GM20431 (cell line): ENCODE results near the gene CAMK2B.

Source experiments
- in situ Hi-C: fragments of 300-500 bp; cut with MseI, MboI; formaldehyde crosslinking; loops from one replicate; pipeline ENCODE4 v1.15.0; 2020; ENCODE audit warnings: low sequenced_read_pairs; ENCODE audit not compliant: unreplicated experiment

The CAMK2B gene

DNA sequence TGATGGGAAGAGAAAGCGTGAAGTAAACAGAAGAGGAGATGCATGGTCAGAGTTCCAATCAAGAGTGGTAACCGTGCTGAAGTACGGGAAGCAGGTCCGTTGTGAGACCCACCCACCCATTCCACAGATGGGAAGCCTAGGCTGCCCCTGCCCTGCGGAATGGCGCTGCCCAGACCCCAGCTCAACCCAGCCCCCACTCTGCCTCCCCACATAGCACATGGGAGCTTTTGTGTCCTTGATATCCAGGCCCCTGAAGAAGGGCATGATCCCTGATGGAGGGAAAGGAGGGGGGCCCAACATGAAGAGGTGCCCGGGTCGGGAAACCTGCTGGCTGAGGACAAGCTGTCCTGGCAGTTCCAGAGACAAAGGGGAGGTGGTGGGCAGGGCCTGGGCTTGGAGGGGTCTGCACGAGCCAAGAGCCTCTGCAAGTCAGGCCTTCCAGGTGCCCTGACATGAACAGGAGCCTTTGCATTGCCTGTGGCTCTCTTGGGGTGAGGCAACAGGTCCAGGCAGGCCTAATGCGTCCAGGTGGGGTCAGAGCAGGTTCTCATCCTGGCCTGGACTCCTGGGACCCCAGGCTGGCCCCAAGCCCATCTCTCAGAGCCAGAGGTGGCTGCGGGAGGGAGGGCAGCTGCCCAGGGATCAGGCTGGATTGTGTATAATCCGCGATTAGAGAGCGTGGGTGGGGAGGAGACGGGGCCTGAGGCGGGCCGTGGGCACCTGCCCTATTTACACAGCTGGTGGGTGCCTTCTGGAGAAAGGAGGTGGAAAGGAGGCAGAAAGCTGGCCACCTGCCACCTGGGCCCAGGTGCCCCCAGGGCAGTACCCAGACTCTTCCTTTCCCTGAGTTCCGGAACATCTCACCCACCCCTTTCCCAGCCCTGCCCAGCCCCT, 101.1 kb downstream of the CAMK2B start:
- in situ Hi-C loops = no loop called here

DNA sequence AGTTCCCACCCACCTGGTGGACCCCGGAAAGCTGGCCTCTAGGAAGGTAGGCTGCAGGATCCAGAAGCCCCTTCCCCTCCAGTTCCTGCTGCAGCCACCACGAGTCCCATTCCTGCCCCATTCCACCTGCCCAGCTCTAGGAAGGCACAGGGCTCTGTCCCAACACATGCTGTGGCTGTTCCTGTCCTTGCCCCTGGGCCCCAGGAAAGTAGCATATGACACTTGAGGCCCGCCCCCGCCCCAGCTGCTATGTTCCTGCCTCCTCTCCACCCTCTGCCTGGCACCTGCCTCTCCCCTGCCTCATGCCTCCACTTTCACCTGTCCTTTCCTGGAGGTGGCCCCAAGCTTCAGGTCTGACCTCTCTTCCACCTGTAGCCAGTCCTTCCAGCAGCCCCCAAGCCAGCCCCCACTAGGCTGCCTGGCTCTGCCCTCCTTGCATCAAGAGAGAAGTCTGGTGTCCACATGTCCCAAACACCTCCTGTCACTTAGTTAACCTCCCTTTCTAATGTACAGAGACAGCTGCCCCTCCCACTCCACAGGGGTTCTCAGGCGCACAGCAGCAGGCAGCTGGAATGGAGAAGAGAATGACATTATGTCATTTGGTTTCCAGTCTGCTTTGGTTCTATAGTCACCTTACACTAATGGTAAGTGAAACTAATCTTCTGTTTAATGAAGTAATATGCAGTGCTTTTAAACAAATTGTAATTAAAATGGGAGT, 101.9 kb downstream of the CAMK2B start:
- in situ Hi-C loops = no loop called here

DNA sequence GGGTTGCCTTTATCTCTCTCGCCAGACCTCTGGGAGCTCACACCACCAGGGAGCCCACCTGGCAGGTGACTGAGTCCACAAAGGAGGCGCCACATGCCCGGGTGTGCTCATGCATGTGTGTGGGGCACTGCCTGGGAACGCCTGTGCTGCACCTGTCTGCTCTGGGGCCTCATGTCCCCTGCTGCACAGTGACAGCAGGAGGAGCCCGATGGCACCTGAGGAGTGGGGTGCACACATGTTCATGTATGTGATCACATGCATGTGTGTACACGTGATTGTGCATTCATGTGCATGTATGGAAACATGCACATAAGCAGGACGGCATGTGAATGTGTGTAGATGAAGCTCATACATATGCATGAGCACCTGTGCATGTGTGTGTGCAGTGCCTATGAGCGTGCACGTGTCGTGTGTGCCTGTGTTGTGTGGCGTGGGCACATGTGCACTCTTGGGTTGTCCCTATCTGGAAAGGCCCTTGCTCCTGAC, 102.6 kb downstream of the CAMK2B start:
- in situ Hi-C loops = no loop called here

DNA sequence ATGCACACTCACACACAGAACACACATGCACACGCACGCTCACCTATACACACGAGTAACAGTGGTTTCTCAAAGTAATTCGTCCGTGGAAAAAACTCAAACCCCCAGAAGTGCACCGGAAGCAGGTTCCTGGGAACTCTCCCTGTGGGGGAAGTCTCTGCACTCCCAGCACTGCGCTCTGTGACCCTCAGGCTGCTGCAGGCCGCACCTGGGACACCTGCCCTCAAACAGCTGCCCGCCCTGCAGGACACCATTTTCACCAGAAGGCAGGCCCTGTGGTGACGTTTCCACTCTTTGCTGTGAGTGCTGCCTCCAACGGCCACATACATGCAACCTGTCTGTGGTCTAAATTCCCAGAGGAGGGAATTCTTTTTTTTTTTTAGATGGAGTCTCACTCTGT, 103.3 kb downstream of the CAMK2B start:
- in situ Hi-C loops = no loop called here

DNA sequence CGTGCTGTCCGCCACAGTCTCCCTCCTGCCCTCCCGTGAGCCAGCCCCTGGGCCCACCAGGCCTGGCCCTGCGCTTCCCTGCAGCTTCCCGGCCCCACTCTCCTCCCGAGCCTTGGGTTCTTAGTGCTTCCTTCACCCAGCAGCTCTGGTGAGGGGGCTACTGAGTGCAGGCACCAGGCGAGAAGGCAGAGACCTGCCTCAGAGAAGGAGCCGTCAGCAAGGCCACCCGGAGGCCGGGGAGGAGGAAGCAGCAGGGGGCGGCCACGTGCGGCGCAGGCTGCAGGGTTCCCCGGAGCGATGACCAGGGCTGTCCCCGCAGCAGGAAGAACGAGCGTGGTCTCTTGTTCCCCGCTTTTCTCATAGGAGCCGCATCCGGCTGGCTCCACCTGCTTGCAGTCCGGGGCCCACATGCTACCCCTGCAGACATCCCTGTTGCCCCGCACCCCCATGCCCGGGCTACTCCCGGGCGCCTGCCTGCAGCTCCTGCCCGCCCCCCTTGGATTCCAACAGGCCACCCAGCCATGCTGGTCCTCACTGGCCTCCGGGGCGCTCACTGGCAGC, 104.1 kb downstream of the CAMK2B start:
- in situ Hi-C loops = no loop called here

DNA sequence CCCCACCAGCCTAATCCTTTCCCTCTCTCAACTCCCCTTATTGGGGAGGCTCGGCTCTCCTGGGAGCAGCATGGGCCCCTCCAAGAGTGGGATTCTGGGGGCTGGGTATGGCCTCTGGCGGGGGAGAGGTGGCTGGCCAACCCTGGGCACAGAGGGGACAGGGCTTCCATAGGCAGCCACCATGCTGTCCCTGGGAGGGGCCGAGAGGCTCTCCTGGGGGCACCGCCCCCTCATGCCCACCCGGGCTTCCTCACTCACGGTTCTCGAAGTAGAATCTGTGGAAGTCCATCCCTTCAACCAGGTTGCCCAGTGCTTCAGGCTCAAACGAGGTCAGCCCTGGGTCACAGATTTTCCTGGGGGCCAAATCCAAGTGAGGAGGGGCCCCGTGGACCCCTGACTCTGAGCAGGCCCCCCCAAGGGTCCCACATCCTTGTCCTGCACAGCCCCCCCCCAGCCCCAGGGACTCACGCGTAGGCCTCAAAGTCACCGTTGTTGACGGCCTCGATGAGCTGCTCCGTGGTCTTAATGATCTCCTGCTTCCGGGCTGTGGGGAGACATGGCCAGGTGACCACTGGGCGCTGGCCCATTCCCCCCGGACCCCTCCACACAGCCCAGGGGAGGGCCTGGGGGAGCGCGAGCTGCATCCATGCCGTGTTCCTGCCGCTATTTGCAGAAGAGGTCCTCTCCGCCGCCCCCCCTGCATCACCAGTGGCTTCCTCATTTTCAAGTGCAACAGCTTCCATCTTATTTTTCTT, 104.9 kb downstream of the CAMK2B start:
- in situ Hi-C loops = no loop called here

DNA sequence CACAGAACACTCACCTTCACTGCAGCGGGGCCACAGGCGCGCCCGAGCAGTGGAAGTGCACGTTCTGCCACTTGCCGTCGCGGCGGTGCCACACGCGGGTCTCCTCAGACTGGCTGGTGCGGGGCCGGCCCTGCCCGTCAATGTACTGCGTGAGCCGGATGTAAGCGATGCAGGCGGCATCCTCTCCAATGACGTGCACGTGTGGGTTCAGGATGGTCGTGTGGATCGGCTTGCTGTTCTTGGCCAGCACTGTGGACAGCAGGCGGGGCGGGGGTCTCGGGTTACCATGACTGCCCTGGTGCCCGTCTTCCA, 105.4 kb downstream of the CAMK2B start:
- in situ Hi-C loops = no loop called here

DNA sequence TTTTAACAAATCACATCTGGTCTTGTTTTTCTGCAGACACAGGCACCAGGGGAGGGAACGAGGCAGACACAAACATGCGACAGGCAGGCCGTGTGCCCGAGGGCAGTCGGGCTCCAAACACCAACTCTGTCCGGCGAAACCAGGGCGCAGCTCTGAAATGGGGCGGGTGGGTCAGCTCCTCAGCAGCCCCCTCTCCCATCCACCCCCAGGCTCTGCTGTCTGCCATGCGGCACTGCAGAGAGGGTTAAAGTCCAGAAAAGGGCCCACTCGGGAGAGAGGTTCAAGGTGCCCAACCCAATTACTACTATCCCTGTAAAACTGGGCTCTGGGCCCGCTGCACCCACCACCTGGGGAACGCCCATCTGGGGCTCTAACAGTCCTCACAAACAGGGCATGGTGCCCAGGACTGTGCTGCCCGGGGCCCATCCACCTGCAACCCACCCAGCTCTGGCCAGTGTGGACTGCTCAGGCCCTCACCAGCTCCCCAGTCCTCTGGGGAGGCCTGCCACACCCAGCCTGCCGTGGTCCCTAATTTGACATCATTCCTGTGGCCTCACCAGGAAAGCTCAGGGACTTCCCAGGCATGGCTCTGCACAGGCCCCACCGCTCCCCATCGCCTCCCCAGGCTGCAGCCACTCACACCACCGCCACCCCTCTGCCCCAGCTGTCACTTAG, 105.9 kb downstream of the CAMK2B start:
- in situ Hi-C loops = no loop called here

DNA sequence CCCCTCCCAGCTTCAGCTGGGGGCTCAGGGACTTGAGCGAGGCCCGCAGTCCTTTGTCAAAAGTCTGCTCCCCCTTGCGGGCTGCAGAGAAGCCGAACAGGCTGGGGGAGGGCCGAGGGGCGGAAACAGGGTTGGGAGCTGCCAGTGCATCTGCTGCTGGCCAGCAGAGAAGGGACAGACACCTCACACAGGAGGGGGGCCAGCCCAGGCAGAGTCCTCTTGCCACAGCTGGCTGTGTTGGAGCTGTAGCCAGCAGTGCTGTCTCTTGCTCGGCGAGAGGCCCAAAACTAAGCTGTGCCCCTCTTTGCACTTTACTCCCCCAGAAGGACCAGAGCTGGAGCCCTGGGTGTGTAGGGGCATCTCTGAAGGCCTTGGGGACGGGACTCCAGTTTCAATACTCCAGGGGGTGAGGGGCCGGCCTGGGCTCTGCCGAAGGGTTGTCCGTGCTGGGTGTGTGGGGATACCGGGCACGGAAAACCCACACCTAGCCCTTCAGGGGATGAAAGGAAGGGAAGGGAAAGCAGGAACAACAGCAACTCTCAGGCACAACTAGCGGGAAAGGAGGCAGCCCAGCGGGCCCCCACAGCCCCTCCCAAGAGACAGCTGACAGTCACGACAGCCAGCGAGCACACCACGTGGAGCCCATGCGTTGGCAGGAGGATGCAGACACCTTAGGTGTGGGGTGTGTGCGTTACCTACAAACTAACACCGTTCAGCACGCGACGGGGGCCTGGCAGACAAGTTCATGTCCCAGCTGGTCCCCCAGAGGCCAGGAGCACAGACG, 106.8 kb downstream of the CAMK2B start:
- in situ Hi-C loops = no loop called here

DNA sequence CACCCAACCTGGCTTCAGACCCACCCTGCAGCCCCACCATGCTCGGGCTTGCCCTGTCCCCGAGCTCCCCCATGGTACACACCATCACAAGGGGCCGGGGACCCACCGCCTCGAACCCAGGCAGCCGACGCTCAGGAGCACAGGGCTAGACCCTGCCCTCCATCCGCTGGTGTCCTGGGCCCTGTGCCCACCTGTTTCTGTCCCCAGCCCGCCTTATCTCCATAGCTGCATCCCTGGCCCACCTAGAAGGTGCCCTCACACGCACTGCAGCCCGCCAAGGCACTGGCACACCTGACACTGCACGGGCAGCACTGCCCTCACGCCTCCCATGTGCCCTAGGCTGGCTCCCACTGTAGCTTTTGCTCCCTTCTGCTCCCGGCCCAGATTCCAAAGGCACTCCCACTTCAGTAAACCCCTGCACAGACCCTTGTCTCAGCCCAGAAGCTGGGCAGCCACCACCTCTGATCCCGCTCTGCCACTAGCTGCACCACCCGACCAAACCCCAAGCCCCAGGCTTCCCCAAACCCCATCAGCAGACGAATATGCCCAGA, 107.5 kb downstream of the CAMK2B start:
- in situ Hi-C loops = no loop called here

DNA sequence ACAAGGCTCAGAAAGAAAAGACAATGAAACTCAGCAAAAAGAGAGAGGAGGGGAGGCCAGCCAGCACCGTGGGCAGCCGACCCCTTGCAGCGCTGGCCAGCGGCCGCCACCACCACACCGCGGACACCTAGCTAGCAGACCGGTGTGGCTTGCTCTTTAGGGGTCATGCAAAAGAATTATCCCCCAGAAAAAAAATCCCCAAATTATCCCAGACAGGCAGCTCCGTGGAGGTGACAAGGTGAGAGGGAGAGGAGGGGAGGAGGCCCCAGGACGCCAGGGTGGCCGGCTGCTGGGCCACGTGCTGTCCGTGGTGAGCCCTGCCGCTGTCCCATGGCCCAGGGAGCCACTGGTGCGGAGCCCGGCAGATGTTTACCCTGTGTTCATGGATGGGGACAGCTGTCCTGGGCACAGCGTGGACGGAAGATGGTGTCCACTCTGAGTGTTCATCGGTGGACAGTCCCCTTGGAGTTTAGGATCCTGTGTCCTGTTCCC, 108.1 kb downstream of the CAMK2B start:
- in situ Hi-C loops = no loop called here

DNA sequence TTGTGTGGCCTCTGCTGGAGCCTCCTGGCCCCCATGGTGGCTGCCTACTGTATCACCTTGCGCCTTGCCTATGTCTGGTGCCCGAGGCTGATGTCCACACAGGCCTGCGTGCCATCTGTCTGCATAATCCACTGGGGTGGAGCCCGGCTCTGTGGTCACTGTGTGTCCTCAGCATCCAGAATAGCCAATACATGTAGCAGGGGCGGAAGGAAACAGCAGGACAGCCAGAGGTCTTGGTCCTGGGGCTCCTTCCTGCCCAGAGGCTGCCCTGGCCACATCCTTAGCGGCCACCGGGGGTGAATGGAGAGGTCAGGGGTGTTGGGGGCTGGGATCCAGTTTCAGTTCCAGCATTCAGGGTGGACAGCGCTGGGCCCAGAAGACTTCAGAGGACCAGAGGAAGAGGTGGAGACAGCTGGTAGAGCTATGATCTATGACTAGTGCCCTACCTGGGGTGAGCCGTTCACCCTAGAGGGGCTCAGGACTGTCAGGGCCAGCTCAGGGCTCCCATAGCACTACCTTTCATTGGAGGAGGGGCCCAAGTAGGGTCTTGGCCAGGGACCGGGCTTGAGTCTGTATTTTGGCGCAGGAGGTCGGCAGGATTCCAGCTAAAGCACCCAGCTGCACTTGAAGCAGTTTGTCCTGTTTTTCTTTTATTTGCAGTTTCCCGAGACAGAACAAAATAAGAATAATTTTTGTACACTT, 108.7 kb downstream of the CAMK2B start:
- in situ Hi-C loops = no loop called here

DNA sequence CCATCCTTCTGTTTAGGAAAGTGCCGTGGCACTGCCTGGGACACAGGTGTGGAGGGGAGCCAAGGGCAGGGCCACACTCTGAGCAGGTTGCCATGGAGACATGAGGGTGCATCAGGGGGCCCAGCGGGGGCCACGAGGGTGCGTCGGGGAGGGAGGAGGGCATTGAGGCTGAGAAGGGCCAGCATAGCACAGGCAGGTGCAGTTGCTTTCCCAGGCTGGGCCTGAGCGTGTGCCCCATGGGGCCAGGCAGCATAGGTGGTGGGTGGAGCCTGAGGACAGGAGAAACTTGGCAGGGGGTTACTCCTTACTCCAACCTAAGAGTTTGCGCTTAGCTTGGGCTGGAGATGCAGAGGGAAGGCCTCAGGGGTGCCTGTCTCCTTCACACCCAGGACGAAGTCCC, 109.4 kb downstream of the CAMK2B start:
- in situ Hi-C loops = no loop called here

DNA sequence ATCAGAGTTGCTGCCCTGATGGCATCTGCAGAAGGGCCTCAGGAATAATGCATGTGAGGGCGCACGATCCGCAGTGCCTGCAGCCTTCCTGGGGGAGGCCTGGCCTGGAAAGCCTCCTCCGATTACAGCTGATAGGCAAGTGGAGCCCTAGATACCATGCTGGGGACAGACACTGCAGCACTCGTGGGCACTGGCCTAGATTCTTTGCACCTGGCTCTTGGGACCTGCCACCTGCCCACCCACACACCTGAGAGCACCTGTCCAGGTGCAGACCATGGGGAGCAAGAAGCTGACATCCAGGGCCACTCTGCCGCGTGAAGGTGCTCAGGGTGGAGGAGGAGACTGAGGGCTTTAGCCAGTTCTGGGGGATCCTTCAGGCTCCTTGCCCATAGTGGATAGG, 109.9 kb downstream of the CAMK2B start:
- in situ Hi-C loops = no loop called here

DNA sequence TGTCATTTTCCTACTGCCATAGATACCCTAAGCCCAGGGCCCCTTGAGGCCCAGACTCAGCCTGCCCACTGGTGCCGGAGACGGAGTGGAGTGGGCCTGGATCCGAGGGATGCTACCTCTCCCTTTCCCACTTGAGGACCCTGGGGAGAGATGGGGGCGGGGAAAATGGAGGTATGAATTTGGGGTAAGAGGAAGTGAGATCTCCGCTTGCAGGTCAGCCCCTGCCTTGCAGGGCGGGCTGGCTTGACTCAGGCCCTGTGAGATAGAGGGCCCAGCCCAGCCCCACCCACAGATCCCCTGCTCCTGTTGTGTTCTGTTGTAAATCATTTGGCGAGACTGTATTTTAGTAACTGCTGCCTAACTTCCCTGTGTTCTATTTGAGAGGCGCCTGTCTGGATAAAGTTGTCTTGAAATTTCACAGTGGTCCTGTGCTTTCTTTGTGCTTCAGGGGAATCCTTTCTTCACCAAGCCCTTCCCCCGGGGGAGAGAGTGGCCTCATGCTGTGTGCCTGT, 111.5 kb downstream of the CAMK2B start:
- in situ Hi-C loops = no loop called here

DNA sequence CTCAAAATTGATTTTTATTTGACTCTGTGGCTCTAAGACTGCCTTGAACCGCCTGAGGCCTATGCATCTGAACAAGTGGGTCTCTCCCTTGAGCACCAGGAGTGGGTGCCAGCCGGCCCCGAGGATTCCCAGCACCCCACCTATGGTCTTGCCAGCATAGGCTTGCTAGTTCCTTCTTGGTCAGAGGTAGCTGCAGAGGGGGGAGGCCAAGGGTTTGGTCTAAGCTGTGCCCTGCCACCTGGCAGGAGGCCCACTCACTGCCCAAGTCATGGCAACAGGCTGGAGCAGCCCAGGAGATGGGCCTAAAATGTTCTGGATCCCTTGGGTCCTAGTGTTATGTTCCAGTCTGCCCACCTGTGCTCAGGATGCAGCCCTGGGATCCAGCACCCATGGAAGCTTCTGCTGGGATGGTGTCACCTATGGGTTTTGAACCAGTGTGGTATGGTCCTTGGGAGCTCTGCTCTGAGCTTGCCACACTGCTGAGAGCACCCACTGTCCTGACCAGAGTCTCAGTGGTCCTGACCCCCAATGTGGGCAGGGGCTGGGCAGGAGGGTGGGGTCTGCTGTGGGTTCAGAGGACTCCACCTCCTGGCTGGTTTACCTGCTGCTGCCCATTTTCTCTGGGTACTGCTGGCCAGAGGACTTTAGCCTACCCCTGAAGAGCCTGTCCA, 112.1 kb downstream of the CAMK2B start:
- in situ Hi-C loops = no loop called here

DNA sequence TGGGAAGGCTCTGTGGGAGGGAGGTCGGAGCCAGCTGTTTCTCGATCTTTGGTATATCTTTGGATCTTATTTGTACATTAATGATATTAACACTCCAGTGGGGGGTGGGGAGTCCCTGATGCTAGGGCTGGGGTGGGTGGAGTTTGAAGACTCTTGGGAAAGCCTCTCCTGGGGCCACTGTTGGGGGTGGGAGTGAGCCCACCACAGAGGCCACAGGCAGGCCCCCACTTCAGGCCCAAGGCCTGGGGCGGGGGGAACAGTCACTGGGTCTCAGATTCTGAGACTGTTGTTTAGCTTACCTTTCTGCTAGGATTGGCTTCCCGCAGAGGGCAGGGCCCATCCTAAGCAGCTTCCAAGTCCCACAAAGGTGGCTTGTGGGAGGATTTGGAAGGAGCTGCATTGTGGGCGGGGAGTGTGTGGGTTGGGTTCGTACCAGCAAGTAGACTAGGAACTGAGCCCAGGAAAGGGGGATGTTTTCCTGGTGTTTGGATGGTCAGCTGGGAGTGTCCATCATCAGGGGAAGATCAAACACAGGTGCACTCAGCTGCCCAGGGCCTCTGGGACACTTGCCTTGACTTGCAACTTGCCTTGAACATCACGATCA, 112.7 kb downstream of the CAMK2B start:
- in situ Hi-C loops = no loop called here
